Activated T-cell treated with anti-CD3 and anti-CD28 coated beads, Interleukin-2, amount 50 U/mL, for 72 hours (primary cell): ENCODE data around the gene TAS1R3. TPM values are rescaled to one million over a fixed set of nuclear protein-coding genes. Genes with fewer than 3 reads are reported as not detected.
A peak's percentile ranks its signal among the peaks of the same experiment; 100 is the strongest.

Experiments
- ATAC-seq, 2 donors: fragments of 150-1000 bp; cut with Tn5 transposase; replicated peaks in 1 of 2; 2 replicates each; pipeline ENCODE4 v1.10.0; 2021; ENCODE audit warnings: moderate library complexity in 2 of 2, mild to moderate bottlenecking in 1 of 2
- DNase-seq, 2 donors: peaks; one replicate each; pipeline ENCODE4 v3.0.0; 2021 to 2022; ENCODE audit warnings: mixed read lengths in 1 of 2
- H3K27ac Mint-ChIP-seq: one replicate; pipeline ENCODE4 v1.8.0; 2022; ENCODE audit warnings: mild to moderate bottlenecking, moderate library complexity, mixed read lengths
- H3K27me3 Mint-ChIP-seq: one replicate; pipeline ENCODE4 v1.8.0; 2022; ENCODE audit warnings: low read depth, mixed read lengths
- H3K36me3 Mint-ChIP-seq, 2 donors: one replicate each; pipeline ENCODE4 v1.8.0; 2022; ENCODE audit warnings: mixed read lengths in 2 of 2, mild to moderate bottlenecking in 1 of 2; ENCODE audit not compliant: insufficient read depth in 2 of 2
- H3K4me1 Mint-ChIP-seq: one replicate; pipeline ENCODE4 v1.8.0; 2022; ENCODE audit warnings: low read depth, mixed read lengths
- H3K4me3 Mint-ChIP-seq, 2 donors: one replicate each; pipeline ENCODE4 v1.8.0; 2022; ENCODE audit warnings: mild to moderate bottlenecking in 2 of 2, mixed read lengths in 2 of 2, moderate library complexity in 2 of 2
- H3K9me3 Mint-ChIP-seq, 2 donors: one replicate each; pipeline ENCODE4 v1.8.0; 2022; ENCODE audit warnings: mixed read lengths in 2 of 2
- total RNA-seq, 2 donors: library from RNA; stranded (reverse); gene quantifications; one replicate each; pipeline ENCODE4 v1.2.3, GENCODE V29; 2022

The TAS1R3 gene
- total RNA-seq, 2 donors from 2014 or later, result 0.91 to 0.95 TPM

DNA sequence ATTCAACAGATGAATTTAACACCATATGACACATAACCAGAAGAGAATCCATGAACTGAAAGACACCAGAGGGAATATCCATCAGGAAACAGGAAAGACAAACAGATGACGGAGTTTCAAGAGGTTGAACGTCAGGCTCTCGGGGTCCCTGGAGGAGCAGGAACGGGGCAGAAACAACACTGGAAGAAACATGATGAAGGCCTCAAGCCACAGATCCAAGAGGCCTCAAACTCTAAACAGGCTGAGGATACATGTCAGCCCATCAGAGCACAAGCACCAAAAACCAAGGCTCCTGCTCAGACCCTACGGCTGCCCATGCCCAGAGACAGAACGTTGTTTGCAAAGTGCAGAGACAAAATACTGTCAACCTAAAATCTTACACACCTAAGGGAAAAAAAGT lies 13.7 kb upstream of the TAS1R3 start:
- Mint-ChIP-seq H3K36me3 (peaks cover 0 to 7% of the 10 kb centered on the region in 2 donors), H3K27me3 (no peaks in the 10 kb centered on the region), H3K9me3 (no peaks in the 10 kb centered on the region), H3K4me1 (peaks cover 5% of the 10 kb centered on the region), H3K27ac (no peak overlapping the region), H3K4me3 (no peak overlapping the region)
- DNase-seq (no peak), ATAC-seq (no peak)

GRCh38 chr1:1318131-1318652 lies 12.9 kb upstream of the TAS1R3 start:
- DNase-seq (no peak), ATAC-seq (no peak)
- peaks cover 2 to 7% of the 10 kb centered on the region in 2 donors for H3K36me3 Mint-ChIP-seq
- no peaks in the 10 kb centered on the region for H3K27me3 Mint-ChIP-seq
- peaks cover 13% of the 10 kb centered on the region for H3K4me1 Mint-ChIP-seq
- no peaks in the 10 kb centered on the region for H3K9me3 Mint-ChIP-seq
- no peak overlapping the region for H3K4me3 Mint-ChIP-seq
- H3K27ac Mint-ChIP-seq, result no peak overlapping the region

DNA sequence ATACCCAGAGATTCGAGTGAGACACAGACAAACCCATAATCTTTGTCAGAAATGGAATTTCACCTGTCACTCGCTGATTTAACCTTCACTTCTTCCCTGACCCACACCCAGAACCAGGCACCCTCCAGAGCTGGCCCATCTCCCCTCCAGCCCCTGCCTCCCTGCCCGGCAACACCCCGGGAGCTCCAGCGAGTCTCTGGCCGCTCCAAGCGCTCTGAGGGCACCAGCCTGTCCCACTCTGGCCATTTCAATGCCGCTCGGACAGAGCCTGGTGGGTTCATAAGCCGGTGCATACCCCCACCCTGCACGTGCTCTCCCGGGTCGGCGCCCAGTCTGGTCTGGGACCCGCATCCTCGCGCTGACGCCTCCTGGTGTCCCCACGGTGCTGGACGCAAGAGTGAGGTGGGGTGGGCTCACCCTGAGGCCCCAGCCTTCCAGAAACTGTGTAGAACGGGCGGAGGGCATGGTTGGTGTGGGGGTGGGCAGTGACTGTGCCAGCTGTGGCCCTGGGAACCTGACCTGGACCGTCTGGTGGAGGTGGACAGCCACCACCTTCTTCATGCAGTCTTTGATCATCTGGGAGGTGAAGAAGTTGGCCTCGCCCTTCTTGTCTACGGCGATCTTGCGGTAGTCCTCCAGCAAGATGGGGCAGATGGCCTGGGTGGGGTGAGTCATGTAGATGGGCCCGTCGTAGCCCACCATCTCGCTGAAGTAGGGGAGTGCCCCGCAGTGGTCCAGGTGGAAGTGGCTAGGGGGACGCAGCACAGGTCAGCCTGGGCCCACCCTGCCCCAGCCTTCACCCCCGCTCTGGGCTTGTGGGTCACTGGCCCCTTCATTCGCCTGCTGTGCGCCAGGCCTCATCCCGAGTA lies 12.1 kb upstream of the TAS1R3 start:
- Mint-ChIP-seq H3K27me3 (no peaks in the 10 kb centered on the region), H3K36me3 (peaks cover 5 to 9% of the 10 kb centered on the region in 2 donors), H3K27ac (peak overlapping the region; percentile 52), H3K4me1 (peaks cover 19% of the 10 kb centered on the region), H3K9me3 (no peaks in the 10 kb centered on the region), H3K4me3 (no peak overlapping the region)
- ATAC-seq (peak in 1 of 2 donors; percentile 16), DNase-seq (no peak)

GRCh38 chr1:1319646-1319941 lies 11.5 kb upstream of the TAS1R3 start:
- H3K4me1 Mint-ChIP-seq, result peaks cover 19% of the 10 kb centered on the region
- no peak for ATAC-seq
- H3K36me3 Mint-ChIP-seq, result peaks cover 5 to 9% of the 10 kb centered on the region in 2 donors
- peak overlapping the region; percentile 52 for H3K27ac Mint-ChIP-seq
- no peaks in the 10 kb centered on the region for H3K27me3 Mint-ChIP-seq
- no peak overlapping the region for H3K4me3 Mint-ChIP-seq
- no peak for DNase-seq
- no peaks in the 10 kb centered on the region for H3K9me3 Mint-ChIP-seq

DNA sequence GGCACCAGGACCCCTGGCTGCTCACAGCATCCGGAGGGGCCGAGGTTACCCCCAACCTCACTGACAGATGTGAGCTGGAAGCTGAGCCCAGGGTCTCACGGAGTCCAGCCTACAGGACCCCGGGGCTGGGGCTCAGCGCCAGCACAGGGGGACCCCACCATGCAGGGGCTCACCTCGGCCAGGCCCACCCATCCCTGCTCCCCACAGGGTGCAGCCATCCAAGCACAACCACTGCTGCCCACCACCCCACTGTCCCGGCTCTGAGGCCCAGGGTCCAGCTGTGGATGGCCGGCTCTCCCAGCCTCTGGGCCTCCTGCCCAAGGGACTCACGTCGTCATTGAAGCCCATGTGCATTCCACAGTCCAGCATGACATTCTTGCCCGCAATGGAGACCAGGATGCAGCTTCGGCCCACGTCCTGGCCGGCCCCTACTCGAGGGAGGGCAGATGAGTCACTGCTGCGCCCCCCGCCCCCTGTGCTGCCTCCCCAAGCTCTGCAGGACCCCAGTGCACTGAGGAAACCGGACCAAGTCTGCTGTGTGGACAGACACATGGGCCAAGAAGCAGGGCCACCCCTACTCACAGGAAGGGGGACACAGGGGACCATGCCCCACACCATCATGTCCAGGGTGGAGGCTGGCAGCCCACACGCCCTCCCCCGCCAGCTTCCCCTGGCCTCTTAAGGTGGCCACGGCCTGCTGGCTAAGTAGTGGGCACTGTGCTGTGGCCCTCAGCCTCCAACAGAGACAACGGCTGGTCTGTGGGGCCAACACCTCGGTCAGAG lies 10.2 kb upstream of the TAS1R3 start:
- no peak for ATAC-seq
- Mint-ChIP-seq H3K27me3 (no peaks in the 10 kb centered on the region), H3K4me3 (no peak overlapping the region)

GRCh38 chr1:1321477-1321876 lies 9.6 kb upstream of the TAS1R3 start:
- DNase-seq (no peak), ATAC-seq (no peak)
- Mint-ChIP-seq H3K27ac (no peak overlapping the region), H3K4me3 (no peak overlapping the region), H3K9me3 (no peaks in the 10 kb centered on the region), H3K36me3 (peaks cover 5 to 9% of the 10 kb centered on the region in 2 donors), H3K27me3 (no peaks in the 10 kb centered on the region), H3K4me1 (peaks cover 31% of the 10 kb centered on the region)

More for the DNA sequence above, 10.2 kb upstream of the TAS1R3 start:
- no peak for DNase-seq
- no peaks in the 10 kb centered on the region for H3K9me3 Mint-ChIP-seq
- peaks cover 25% of the 10 kb centered on the region for H3K4me1 Mint-ChIP-seq
- H3K36me3 Mint-ChIP-seq, result peaks cover 5 to 9% of the 10 kb centered on the region in 2 donors
- H3K27ac Mint-ChIP-seq, result no peak overlapping the region

DNA sequence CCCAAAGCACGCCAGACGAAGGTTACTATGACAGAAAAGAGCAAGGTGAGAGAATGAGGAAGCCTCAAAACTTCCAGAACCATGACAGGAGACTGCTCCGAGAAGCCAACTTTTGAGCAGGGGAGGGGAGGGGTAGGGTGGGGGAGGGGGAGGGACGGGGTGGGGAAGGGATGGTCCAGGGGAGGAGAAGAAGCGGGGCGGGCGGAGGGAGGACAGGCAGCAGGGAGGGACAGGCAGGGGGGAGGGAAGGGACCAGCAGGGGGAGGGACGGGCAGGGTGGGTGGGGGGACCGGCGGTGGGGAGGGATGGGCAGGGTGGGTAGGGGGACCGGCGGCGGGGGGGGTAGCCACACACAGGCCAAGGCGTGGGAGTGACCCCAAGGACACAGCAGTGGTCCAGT lies 8.7 kb upstream of the TAS1R3 start:
- ATAC-seq, result no peak
- H3K36me3 Mint-ChIP-seq, result peaks cover 5 to 9% of the 10 kb centered on the region in 2 donors
- peaks cover 32% of the 10 kb centered on the region for H3K4me1 Mint-ChIP-seq
- H3K9me3 Mint-ChIP-seq, result no peaks in the 10 kb centered on the region
- H3K27me3 Mint-ChIP-seq, result no peaks in the 10 kb centered on the region
- no peak for DNase-seq
- peak overlapping the region; percentile 96 for H3K4me3 Mint-ChIP-seq
- H3K27ac Mint-ChIP-seq, result peak overlapping the region; percentile 0

DNA sequence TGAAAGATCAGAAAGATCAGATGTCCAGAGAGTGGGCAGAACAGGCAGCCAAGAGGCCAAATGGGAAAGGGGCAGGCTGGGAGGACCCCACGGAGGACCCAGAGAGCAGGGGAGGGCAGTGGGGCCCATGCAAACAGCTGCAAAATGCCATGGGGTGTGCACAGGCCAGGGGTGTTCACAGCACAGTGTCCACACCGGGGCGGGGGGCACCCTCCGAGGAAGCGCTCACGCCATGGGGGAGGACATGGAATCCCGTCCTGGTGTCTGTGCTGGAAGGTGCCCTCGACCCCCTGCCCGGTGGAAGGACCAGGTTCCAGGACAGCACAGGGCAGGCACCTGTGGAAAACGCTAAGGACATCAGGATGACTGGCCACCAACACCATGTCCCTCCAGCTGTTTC lies 8.1 kb upstream of the TAS1R3 start:
- ATAC-seq, result no peak
- Mint-ChIP-seq H3K4me1 (peaks cover 32% of the 10 kb centered on the region), H3K27ac (peak overlapping the region; percentile 64), H3K9me3 (no peaks in the 10 kb centered on the region), H3K27me3 (no peaks in the 10 kb centered on the region), H3K36me3 (peaks cover 5 to 9% of the 10 kb centered on the region in 2 donors), H3K4me3 (peak overlapping the region; percentile 96)
- DNase-seq, result no peak

DNA sequence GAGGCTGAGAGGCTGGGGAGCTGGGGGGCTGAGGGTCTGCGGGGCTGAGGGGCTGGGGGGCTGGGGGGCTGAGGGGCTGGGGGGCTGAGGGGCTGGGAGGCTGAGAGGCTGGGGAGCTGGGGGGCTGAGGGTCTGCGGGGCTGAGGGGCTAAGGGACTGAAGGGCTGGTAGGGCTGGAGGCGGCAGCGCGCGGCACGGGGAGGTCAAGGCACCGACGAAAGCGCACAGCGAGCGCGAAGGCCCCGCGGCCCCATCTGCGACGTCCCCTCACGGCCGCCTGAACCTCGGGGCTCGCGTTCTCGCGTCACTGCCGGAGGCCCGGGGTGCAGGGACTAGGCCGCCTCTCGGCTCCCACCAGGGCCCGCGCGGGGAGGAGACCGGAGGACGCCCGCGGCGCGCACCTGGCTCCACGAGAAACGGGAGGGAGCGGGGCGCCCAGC lies 7.0 kb upstream of the TAS1R3 start:
- no peak for DNase-seq
- Mint-ChIP-seq H3K4me1 (peaks cover 32% of the 10 kb centered on the region), H3K9me3 (no peaks in the 10 kb centered on the region), H3K27ac (peak overlapping the region; percentile 68), H3K4me3 (peak overlapping the region; percentile 85), H3K36me3 (peaks cover 5 to 8% of the 10 kb centered on the region in 2 donors), H3K27me3 (no peaks in the 10 kb centered on the region)
- ATAC-seq, result no peak

DNA sequence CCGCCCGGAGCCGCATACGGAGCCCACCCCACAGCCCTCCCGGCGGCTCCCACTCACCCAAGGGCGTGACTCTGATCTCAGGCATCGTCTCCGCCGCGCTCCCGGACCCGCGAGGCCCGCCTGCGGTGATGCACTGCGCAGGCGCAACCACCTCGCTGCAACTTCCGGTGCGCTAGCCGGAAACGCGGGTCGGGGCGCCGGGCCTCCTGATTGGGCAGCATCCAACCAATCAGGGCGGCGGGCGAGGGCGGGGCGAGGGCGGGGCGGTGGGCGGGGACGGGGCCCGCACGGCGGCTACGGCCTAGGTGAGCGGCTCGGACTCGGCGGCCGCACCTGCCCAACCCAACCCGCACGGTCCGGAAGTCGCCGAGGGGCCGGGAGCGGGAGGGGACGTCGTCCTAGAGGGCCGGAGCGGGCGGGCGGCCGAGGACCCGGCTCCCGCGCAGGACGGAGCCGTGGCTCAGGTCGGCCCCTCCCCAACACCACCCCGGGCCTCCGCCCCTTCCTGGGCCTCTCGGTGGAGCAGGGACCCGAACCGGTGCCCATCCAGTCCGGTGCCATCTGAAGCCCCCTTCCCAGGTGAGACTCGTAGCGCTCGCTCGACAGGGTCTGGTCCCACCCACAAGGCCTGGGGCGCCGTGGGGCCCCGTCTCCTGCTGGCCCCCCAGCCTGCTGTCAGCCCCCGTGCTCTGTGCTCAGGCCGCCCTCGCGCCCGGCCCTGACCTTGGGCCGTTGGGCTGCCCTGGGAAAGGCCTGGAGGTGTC lies 6.4 kb upstream of the TAS1R3 start, which contains the start of the genes CPTP and INTS11:
Gene CPTP (plus strand): TSS at position 279 of the 764 bp plus-strand sequence. CDS start 2,109 bp downstream, outside the sequence.
Gene INTS11 (minus strand): TSS at position 137 of the 764 bp plus-strand sequence. CDS start 52 bp downstream, at position 85.
- Mint-ChIP-seq H3K4me3 (peak within 1 kb of the TSS; percentile 96), H3K9me3 (no peaks in the 10 kb centered on the region), H3K36me3 (peaks cover 3 to 5% of the 10 kb centered on the region in 2 donors), H3K27ac (peak within 1 kb of the TSS; percentile 87), H3K27me3 (no peaks in the 10 kb centered on the region), H3K4me1 (peaks cover 32% of the 10 kb centered on the region)
- peak; percentile 85 to 87 for ATAC-seq
- peak; percentile 96 to 97 for DNase-seq

- H3K4me3 Mint-ChIP-seq, result peak overlapping the region; percentile 80 to 85
- peak overlapping the region; percentile 72 for H3K27ac Mint-ChIP-seq
- H3K9me3 Mint-ChIP-seq, result peaks cover 0 to 1% of the 10 kb centered on the region in 2 donors
- H3K36me3 Mint-ChIP-seq, result peaks cover 3 to 5% of the 10 kb centered on the region in 2 donors
- no peak for DNase-seq
- H3K4me1 Mint-ChIP-seq, result peaks cover 32% of the 10 kb centered on the region
- no peaks in the 10 kb centered on the region for H3K27me3 Mint-ChIP-seq
- ATAC-seq, result no peak
Measured at GRCh38 chr1:1325288-1326074, 5.6 kb upstream of the TAS1R3 start.
